Fibroblast of lung (primary cell): ENCODE results near the gene ZMYM1.

Experiments used
- CTCF ChIP-seq, 2 donors: IDR thresholded peaks in 1 of 2; conservative IDR thresholded peaks in 1 of 2; 1 replicate in 1 of 2; 2 replicates in 1 of 2; pipeline ENCODE4 v1.5.1; 2011 to 2012; ENCODE audit warnings: low read length in 2 of 2, control low read depth in 1 of 2, inconsistent platforms in 1 of 2, low read depth in 1 of 2, mild to moderate bottlenecking in 1 of 2
- EZH2 ChIP-seq: IDR thresholded peaks from 2 replicates; pipeline ENCODE4 v1.5.1; 2012; ENCODE audit warnings: low read length, control low read depth, mild to moderate bottlenecking; ENCODE audit errors: missing control alignments

DNA sequence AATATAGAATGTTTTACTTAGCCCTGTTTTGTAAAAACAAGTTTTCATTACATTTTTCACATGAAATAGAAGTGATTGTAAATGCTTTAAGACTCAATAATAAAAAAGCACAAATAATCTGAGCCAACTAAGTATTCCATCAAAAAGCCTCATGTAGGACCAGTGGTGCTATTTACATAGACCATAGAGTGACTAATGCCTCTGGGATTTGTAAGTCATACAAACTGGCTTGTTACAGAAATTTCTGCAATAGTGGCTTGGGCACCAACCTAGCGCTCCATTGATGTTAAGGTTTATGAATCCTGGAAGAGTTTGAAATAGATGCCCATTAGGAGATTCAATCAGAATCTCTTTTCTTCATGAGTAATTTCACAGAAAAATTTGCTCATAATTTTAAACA, 31.9 kb downstream of the ZMYM1 start:
- TF ChIP-seq EZH2, result no peak
- TF ChIP-seq CTCF (conservative IDR thresholded peaks at IDR 0.05 in 1 of 2, IDR thresholded peaks at IDR 0.05 in 1 of 2; ENCODE audit: low read depth in 1 of 2, low read length in 2 of 2), result no peak
